ENCODE measurements around the gene NIFK.
"Not testable (repeated sequence)": the region's sequence is repeated elsewhere in the genome, so short reads cannot be mapped to it uniquely, and the experiment has no call there.

Gene NIFK

GRCh38 chr2:121731366-121731765, 5.3 kb downstream of the NIFK start:
- DNase-seq = no peak

GRCh38 chr2:121727950-121728349, 8.7 kb downstream of the NIFK start:
- no peak for DNase-seq

GRCh38 chr2:121727332-121727731, 9.3 kb downstream of the NIFK start:
- DNase-seq = no peak

GRCh38 chr2:121723316-121723715, 13.4 kb downstream of the NIFK start:
- DNase-seq = no peak

GRCh38 chr2:121722479-121722878, 14.2 kb downstream of the NIFK start:
- peak; percentile 51 to 60 for DNase-seq

- DNase-seq = peak; percentile 69 to 83
Observed at GRCh38 chr2:121721926-121722325, 14.7 kb downstream of the NIFK start.

GRCh38 chr2:121717529-121717928, 19.1 kb downstream of the NIFK start:
- DNase-seq = no peak

GRCh38 chr2:121716126-121716525, 20.5 kb downstream of the NIFK start:
- no peak for DNase-seq

GRCh38 chr2:121711481-121711880, 25.2 kb downstream of the NIFK start:
- DNase-seq = not testable (repeated sequence)

GRCh38 chr2:121710470-121711170, 26.1 kb downstream of the NIFK start:
- DNase-seq = no peak

- DNase-seq = no peak
Observed at GRCh38 chr2:121709776-121710469, 26.8 kb downstream of the NIFK start.

GRCh38 chr2:121707920-121708361, 28.7 kb downstream of the NIFK start:
- DNase-seq = no peak

GRCh38 chr2:121707344-121707919, 29.2 kb downstream of the NIFK start:
- DNase-seq = no peak

- no peak for DNase-seq
Observed at GRCh38 chr2:121705958-121706357, 30.7 kb downstream of the NIFK start.

- no peak for DNase-seq
Observed at GRCh38 chr2:121705390-121705789, 31.3 kb downstream of the NIFK start.

GRCh38 chr2:121701761-121702160, 34.9 kb downstream of the NIFK start:
- not testable (repeated sequence) for DNase-seq

- peak; percentile 83 to 87 for DNase-seq
Observed at GRCh38 chr2:121699421-121700333, 37.0 kb downstream of the NIFK start.

- no peak for DNase-seq
Observed at GRCh38 chr2:121698318-121698930, 38.3 kb downstream of the NIFK start.

GRCh38 chr2:121697108-121697631, 39.5 kb downstream of the NIFK start:
- no peak for DNase-seq

GRCh38 chr2:121696410-121696930, 40.2 kb downstream of the NIFK start:
- DNase-seq = no peak

GRCh38 chr2:121695171-121695451, 41.6 kb downstream of the NIFK start:
- DNase-seq = no peak
